NCI-H82 (cell line): ENCODE data around the gene GRIK3.
A peak's percentile ranks its signal among the peaks of the same experiment; 100 is the strongest.

Experiments
- DNase-seq: peaks from one replicate; lab custom pipeline; 2025; lab: John Stamatoyannopoulos, UW

The GRIK3 gene

GRCh38 chr1:37015713-37016112, 18.6 kb downstream of the GRIK3 start:
- no peak for DNase-seq

GRCh38 chr1:37012226-37012625, 22.1 kb downstream of the GRIK3 start:
- DNase-seq, result no peak

GRCh38 chr1:37010011-37010410, 24.3 kb downstream of the GRIK3 start:
- no peak for DNase-seq

GRCh38 chr1:37009521-37009920, 24.8 kb downstream of the GRIK3 start:
- no peak for DNase-seq

GRCh38 chr1:37006132-37006868, 28.0 kb downstream of the GRIK3 start:
- no peak for DNase-seq

- DNase-seq, result no peak
Measured at GRCh38 chr1:37002898-37003297, 31.4 kb downstream of the GRIK3 start.

GRCh38 chr1:37001703-37002102, 32.6 kb downstream of the GRIK3 start:
- DNase-seq, result peak; percentile 48

- peak; percentile 66 for DNase-seq
Measured at GRCh38 chr1:36996106-36996505, 38.2 kb downstream of the GRIK3 start.

- no peak for DNase-seq
Measured at GRCh38 chr1:36994868-36995267, 39.4 kb downstream of the GRIK3 start.

- no peak for DNase-seq
Measured at GRCh38 chr1:36994294-36994693, 40.0 kb downstream of the GRIK3 start.

GRCh38 chr1:36992139-36992943, 42.0 kb downstream of the GRIK3 start:
- DNase-seq, result no peak

- no peak for DNase-seq
Measured at GRCh38 chr1:36991551-36991950, 42.8 kb downstream of the GRIK3 start.

GRCh38 chr1:36990928-36991327, 43.4 kb downstream of the GRIK3 start:
- no peak for DNase-seq

- no peak for DNase-seq
Measured at GRCh38 chr1:36989241-36989640, 45.1 kb downstream of the GRIK3 start.

GRCh38 chr1:36988741-36989193, 45.5 kb downstream of the GRIK3 start:
- DNase-seq, result peak; percentile 41

GRCh38 chr1:36988321-36988720, 46.0 kb downstream of the GRIK3 start:
- DNase-seq, result no peak

GRCh38 chr1:36987276-36987675, 47.0 kb downstream of the GRIK3 start:
- no peak for DNase-seq

GRCh38 chr1:36986241-36986985, 47.9 kb downstream of the GRIK3 start:
- no peak for DNase-seq

- no peak for DNase-seq
Measured at GRCh38 chr1:36984675-36985074, 49.6 kb downstream of the GRIK3 start.

- no peak for DNase-seq
Measured at GRCh38 chr1:36984026-36984425, 50.3 kb downstream of the GRIK3 start.

GRCh38 chr1:36982709-36983108, 51.6 kb downstream of the GRIK3 start:
- no peak for DNase-seq

- DNase-seq, result peak; percentile 39
Measured at GRCh38 chr1:36981771-36982622, 52.3 kb downstream of the GRIK3 start.
